ENCODE results near the gene SLC24A3. TPM values are rescaled to one million over a fixed set of nuclear protein-coding genes. Genes with fewer than 3 reads are reported as not detected.

SLC24A3 gene
- total and polyA plus RNA-seq, 2 of the 13 experiments (the other 11 are each of a cell fraction or from before 2014, with no cell fraction given): not detected

GRCh38 chr20:19594896-19595295 is 382.5 kb downstream of the SLC24A3 start:
- Histone ChIP-seq H3K9me3 (ENCODE audit: low read length) (no peaks in the 10 kb centered on the region; the same call in 1 of the 2 replicates), H3K27ac (ENCODE audit: extremely low read length, insufficient read depth, low read length) (no peak overlapping the region), H2AFZ (ENCODE audit: low read length) (no peak overlapping the region), H3K36me3 (replicated peaks in 1 of 2; ENCODE audit: control insufficient read depth in 1 of 2, insufficient read depth in 2 of 2, low read length in 2 of 2) (no peaks in the 10 kb centered on the region), H3K4me1 (ENCODE audit: insufficient read depth, low read length) (peaks cover 6% of the 10 kb centered on the region; the same call in 1 of the 2 replicates), H3K79me2 (ENCODE audit: insufficient read depth, low read length) (no peaks in the 10 kb centered on the region), H3K4me2 (ENCODE audit: low read depth, low read length) (no peak overlapping the region), H3K27me3 (ENCODE audit: control insufficient read depth in 1 of 2, insufficient read depth in 2 of 2, low read length in 2 of 2) (peaks cover 0 to 16% of the 10 kb centered on the region in 2 experiments; a peak in 2 of 5 replicates), H4K20me1 (ENCODE audit: insufficient read depth, low read length) (no peaks in the 10 kb centered on the region), H3K9ac (ENCODE audit: insufficient read depth, low read depth, low read length) (no peak overlapping the region), H3K4me3 (replicated peaks in 1 of 3; ENCODE audit: insufficient read depth in 1 of 3, low read depth in 2 of 3, low read length in 3 of 3) (no peak overlapping the region)
- in situ Hi-C loops (cut with HindIII; ENCODE audit: extremely low pct_ligation_motif_present, low pct_unique_long_range_greater_than_20kb): loop anchor here (25.0 kb wide), 1 partner anchor 958 kb away; no protein-coding TSS in a partner anchor
- WGBS (ENCODE audit: low lambda C conversion rate): 5% methylated on average over 4 of the region's 4 CpGs
- ChIA-PET POLR2A (no interaction called here), CTCF (ENCODE audit: low intra/inter-chr PET ratio, low total read pairs) (no interaction called here)
- DNase-seq (ENCODE audit: low spot score): no peak
- FAIRE-seq: no peak
- intact Hi-C loops (cut with micrococcal nuclease; ENCODE audit: unreplicated experiment): no loop called here
- no TSS peak for BruUV-seq (replicated peaks)
- no peak for ATAC-seq
- TF ChIP-seq, protein P1, sequence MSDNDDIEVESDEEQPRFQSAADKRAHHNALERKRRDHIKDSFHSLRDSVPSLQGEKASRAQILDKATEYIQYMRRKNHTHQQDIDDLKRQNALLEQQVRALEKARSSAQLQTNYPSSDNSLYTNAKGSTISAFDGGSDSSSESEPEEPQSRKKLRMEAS (IDR thresholded peaks at IDR 0.05): no peak
- TF ChIP-seq ZNF577 (CRISPR knock-in tag; IDR thresholded peaks at IDR 0.05; ENCODE audit: borderline replicate concordance, low read depth) (no peak), PCBP2 (optimal IDR thresholded peaks at IDR 0.05; ENCODE audit: low read depth, low read length, poor library complexity, severe bottlenecking) (no peak), BCL3 (CRISPR knock-in tag; IDR thresholded peaks at IDR 0.05) (no peak), ZNF574 (CRISPR knock-in tag; IDR thresholded peaks at IDR 0.05) (no peak), CHD4 (IDR thresholded peaks at IDR 0.05; ENCODE audit: borderline replicate concordance, low read length) (no peak), ZNF317 (CRISPR knock-in tag; IDR thresholded peaks at IDR 0.05) (no peak), SYNCRIP (IDR thresholded peaks at IDR 0.05; ENCODE audit: insufficient read depth, low read depth, low read length) (no peak)
- TF ChIP-seq, protein P2, sequence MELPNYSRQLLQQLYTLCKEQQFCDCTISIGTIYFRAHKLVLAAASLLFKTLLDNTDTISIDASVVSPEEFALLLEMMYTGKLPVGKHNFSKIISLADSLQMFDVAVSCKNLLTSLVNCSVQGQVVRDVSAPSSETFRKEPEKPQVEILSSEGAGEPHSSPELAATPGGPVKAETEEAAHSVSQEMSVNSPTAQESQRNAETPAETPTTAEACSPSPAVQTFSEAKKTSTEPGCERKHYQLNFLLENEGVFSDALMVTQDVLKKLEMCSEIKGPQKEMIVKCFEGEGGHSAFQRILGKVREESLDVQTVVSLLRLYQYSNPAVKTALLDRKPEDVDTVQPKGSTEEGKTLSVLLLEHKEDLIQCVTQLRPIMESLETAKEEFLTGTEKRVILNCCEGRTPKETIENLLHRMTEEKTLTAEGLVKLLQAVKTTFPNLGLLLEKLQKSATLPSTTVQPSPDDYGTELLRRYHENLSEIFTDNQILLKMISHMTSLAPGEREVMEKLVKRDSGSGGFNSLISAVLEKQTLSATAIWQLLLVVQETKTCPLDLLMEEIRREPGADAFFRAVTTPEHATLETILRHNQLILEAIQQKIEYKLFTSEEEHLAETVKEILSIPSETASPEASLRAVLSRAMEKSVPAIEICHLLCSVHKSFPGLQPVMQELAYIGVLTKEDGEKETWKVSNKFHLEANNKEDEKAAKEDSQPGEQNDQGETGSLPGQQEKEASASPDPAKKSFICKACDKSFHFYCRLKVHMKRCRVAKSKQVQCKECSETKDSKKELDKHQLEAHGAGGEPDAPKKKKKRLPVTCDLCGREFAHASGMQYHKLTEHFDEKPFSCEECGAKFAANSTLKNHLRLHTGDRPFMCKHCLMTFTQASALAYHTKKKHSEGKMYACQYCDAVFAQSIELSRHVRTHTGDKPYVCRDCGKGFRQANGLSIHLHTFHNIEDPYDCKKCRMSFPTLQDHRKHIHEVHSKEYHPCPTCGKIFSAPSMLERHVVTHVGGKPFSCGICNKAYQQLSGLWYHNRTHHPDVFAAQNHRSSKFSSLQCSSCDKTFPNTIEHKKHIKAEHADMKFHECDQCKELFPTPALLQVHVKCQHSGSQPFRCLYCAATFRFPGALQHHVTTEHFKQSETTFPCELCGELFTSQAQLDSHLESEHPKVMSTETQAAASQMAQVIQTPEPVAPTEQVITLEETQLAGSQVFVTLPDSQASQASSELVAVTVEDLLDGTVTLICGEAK (IDR thresholded peaks at IDR 0.05): no peak
- TF ChIP-seq, protein P2 (CRISPR knock-in tag; IDR thresholded peaks at IDR 0.05): no peak
- TF ChIP-seq, protein P3, sequence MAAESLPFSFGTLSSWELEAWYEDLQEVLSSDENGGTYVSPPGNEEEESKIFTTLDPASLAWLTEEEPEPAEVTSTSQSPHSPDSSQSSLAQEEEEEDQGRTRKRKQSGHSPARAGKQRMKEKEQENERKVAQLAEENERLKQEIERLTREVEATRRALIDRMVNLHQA (CRISPR knock-in tag; IDR thresholded peaks at IDR 0.05): no peak
